Kidney epithelial cell (primary cell): ENCODE measurements around the gene PCNT. TPM values are rescaled to one million over a fixed set of nuclear protein-coding genes. Genes with fewer than 3 reads are reported as not detected.
A peak's percentile ranks its signal among the peaks of the same experiment; 100 is the strongest.

Experiments
- DNase-seq: peaks from one replicate; pipeline ENCODE4 v3.0.0-alpha.2; 2010; ENCODE audit warnings: low read depth
- H3K27me3 ChIP-seq: 2 replicates; pipeline ENCODE4 v1.6.0; 2011; ENCODE audit warnings: low read length; ENCODE audit not compliant: control insufficient read depth, insufficient read depth
- H3K36me3 ChIP-seq: 2 replicates; pipeline ENCODE4 v1.5.1; 2011; ENCODE audit warnings: low read length; ENCODE audit not compliant: control insufficient read depth, insufficient read depth
- H3K4me3 ChIP-seq: 2 replicates; pipeline ENCODE4 v1.5.1; 2011; ENCODE audit warnings: low read depth, mild to moderate bottlenecking, control low read depth, low read length
- total RNA-seq: library from RNA; depleted of rRNA; stranded (reverse); fragments of >200 nt; gene quantifications from 2 replicates; pipeline ENCODE4 v1.2.3, GENCODE V29; 2015
- TF ChIP-seq, protein P1 (sequence below): IDR thresholded peaks from 2 replicates; pipeline ENCODE4 v1.5.1; 2011; ENCODE audit warnings: mild to moderate bottlenecking, moderate library complexity, low read length, control low read depth, inconsistent platforms; ENCODE audit not compliant: insufficient read depth, poor library complexity, severe bottlenecking

The PCNT gene
- total RNA-seq, 1 donor from 2014 or later: 22.2 TPM

- no peaks in the 10 kb centered on the region for H3K36me3 ChIP-seq
- peak; percentile 49 for DNase-seq
- no peaks in the 10 kb centered on the region for H3K27me3 ChIP-seq
- TF ChIP-seq, protein P1, sequence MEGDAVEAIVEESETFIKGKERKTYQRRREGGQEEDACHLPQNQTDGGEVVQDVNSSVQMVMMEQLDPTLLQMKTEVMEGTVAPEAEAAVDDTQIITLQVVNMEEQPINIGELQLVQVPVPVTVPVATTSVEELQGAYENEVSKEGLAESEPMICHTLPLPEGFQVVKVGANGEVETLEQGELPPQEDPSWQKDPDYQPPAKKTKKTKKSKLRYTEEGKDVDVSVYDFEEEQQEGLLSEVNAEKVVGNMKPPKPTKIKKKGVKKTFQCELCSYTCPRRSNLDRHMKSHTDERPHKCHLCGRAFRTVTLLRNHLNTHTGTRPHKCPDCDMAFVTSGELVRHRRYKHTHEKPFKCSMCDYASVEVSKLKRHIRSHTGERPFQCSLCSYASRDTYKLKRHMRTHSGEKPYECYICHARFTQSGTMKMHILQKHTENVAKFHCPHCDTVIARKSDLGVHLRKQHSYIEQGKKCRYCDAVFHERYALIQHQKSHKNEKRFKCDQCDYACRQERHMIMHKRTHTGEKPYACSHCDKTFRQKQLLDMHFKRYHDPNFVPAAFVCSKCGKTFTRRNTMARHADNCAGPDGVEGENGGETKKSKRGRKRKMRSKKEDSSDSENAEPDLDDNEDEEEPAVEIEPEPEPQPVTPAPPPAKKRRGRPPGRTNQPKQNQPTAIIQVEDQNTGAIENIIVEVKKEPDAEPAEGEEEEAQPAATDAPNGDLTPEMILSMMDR: peak; percentile 49
- H3K4me3 ChIP-seq: peak within 1 kb of the TSS; percentile 84
These were observed 38.0 kb upstream of the PCNT start, which contains the start of gene YBEY for GRCh38 chr21:46285761-46286647. YBEY (plus strand) TSS chr21:46286342; CDS start chr21:46286914, 572 bp downstream.

GRCh38 chr21:46286648-46287002 lies 37.3 kb upstream of the PCNT start:
- peak overlapping the region; percentile 84 for H3K4me3 ChIP-seq
- no peaks in the 10 kb centered on the region for H3K27me3 ChIP-seq
- no peak for DNase-seq
- H3K36me3 ChIP-seq: no peaks in the 10 kb centered on the region
- TF ChIP-seq, protein P1: no peak

DNA sequence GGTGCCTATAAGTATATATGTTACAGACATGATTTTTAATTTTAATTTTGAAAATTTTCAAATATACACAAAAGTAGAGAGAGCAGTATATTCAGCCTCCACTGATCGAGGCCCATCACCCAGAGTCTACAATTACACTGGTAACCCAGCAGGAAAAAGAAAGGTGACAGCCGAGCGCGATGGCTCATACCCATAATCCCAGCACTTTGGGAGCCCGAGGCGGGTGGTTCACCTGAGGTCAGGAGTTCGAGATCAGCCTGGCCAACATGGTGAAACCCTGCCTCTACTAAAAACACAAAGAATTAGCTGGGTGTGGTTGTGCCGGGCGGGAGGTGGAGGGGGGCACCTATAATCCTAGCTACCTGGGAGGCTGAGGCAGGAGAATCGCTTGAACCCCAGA lies 36.4 kb upstream of the PCNT start:
- DNase-seq: no peak
- no peaks in the 10 kb centered on the region for H3K36me3 ChIP-seq
- H3K4me3 ChIP-seq: no peak overlapping the region
- TF ChIP-seq, protein P1: no peak
- no peaks in the 10 kb centered on the region for H3K27me3 ChIP-seq

- no peak for DNase-seq
- Histone ChIP-seq H3K4me3 (no peak overlapping the region), H3K36me3 (no peaks in the 10 kb centered on the region), H3K27me3 (no peaks in the 10 kb centered on the region)
- TF ChIP-seq, protein P1: no peak
These were observed 34.2 kb upstream of the PCNT start for GRCh38 chr21:46289655-46290179.

GRCh38 chr21:46291561-46291960 lies 32.4 kb upstream of the PCNT start:
- no peaks in the 10 kb centered on the region for H3K27me3 ChIP-seq
- TF ChIP-seq, protein P1: no peak
- H3K36me3 ChIP-seq: no peaks in the 10 kb centered on the region
- no peak for DNase-seq
- H3K4me3 ChIP-seq: no peak overlapping the region
